Loucy (cell line): ENCODE results near the gene AQP11.

ENCODE experiments used
- CTCF ChIP-seq: fragments of 200-600 bp; sonication (generic); conservative IDR thresholded peaks from 2 replicates; pipeline ENCODE4 v1.5.1; 2014; ENCODE audit warnings: mild to moderate bottlenecking, antibody characterized with exemption, low read length
- EZH2phosphoT487 ChIP-seq: fragments of 200-600 bp; IDR thresholded peaks from 2 replicates; pipeline ENCODE4 v1.6.1; 2018; ENCODE audit warnings: antibody characterized with exemption, mild to moderate bottlenecking, moderate library complexity, borderline replicate concordance

DNA sequence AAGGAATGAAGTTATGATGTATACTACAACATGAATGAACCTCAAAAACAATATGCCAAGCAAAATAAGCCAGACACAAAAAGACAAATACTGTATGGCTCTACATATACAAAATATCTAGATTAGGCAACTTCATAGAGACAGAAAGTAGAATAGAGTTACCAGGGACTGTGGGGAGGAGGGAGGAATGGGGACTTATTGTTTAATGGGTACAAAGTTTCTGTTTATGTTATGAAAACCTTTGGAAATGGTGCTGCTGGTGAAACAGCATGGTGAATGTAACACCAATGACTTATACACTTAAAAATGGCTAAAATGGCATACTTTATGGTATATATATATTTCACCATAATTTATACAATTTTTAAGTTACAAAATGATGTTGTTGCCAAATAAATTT is 4.1 kb downstream of the AQP11 start:
- no peak for TF ChIP-seq CTCF
- TF ChIP-seq EZH2phosphoT487: no peak
